GM18858 (cell line): ENCODE data around the gene EYA3.

ENCODE experiments used
- ATAC-seq: cut with Tn5 transposase; IDR thresholded peaks from one replicate; pipeline ENCODE4 v1.9.1; 2021; ENCODE audit not compliant: unreplicated experiment

The EYA3 gene

GRCh38 chr1:27941671-27942540, 146.5 kb downstream of the EYA3 start:
- ATAC-seq: no peak

GRCh38 chr1:27940870-27941560, 147.4 kb downstream of the EYA3 start:
- ATAC-seq: no peak

DNA sequence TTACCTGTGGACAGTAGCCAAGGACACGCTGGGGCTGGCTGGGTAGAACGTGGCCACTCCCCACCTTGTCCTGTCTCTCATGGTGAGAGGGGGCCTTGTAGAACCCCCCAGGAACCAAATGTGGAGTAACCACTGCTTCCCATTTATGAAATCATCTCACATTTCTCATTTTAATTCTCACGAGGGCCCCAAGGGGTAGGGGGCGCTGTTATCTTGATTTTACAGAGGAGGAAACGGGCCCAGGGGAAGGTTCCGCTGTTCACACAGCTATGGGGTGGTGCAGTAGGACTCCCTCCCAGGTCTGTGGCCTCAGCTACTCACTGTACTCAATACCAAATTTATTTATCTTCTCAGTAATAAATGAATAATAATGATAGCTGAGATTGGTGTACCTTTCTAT, 148.1 kb downstream of the EYA3 start:
- no peak for ATAC-seq

DNA sequence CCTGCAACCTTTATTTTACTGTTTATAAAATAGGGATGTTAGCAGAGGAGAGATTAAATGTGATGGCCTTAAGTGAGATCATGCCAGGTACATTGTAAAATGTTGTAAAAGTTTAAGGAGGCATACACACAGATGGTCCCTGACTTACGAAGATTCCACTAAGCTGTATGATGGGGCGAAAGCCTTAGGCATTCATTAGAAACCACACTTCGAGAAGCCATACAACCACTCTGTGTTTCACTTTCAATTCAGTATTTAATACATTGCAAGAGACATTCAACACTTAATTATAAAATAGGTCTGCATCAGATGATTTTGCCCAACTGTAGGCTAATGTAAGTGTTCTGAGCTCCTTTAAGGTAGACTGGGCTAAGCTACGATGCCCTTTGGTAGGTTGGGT, 149.9 kb downstream of the EYA3 start:
- ATAC-seq: no peak

DNA sequence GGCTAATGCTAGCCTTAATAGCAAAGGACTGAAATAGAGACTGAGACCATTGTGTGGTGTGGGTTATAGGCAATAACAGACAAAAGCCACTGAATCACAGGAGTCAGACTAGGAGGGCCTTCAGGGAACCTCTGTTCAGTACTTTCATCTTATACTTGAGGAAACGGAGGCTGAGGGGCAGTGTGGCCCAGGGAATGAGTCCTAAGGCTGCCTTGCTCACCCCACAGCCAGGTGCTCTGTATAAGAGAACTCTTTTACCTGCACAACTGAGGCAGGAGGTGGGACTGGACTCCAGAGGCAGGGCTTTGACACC, 150.9 kb downstream of the EYA3 start:
- ATAC-seq: no peak

- no peak for ATAC-seq
Observed at GRCh38 chr1:27936370-27936769, 152.0 kb downstream of the EYA3 start.

DNA sequence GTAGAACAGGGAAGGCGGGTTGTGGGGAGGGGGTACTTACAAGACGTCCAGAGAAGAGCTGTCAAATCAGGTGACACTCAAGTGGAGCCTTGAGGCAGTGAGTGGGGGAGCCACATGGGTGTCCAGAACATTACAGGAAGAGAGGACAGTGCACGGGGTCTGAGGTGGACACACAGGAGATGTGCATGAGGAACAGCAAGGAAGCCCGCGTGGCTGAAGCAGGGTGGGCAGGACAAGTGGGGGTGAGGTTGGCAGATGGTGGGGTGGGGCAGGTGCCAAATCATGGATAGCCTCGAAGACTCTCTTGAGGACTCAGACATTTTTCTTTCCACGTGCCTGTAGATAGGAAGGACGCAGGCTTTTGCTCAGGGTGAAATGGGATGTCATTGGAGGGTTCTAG, 152.7 kb downstream of the EYA3 start:
- no peak for ATAC-seq

GRCh38 chr1:27934818-27935549, 153.4 kb downstream of the EYA3 start, which contains the start of gene SMPDL3B:
Gene SMPDL3B, plus strand, starts transcription at chr1:27935000. Its CDS starts 184 bp downstream, at chr1:27935184.
- ATAC-seq: no peak

GRCh38 chr1:27931759-27932158, 156.7 kb downstream of the EYA3 start:
- ATAC-seq: no peak

- ATAC-seq: no peak
Observed at GRCh38 chr1:27931184-27931583, 157.2 kb downstream of the EYA3 start.

DNA sequence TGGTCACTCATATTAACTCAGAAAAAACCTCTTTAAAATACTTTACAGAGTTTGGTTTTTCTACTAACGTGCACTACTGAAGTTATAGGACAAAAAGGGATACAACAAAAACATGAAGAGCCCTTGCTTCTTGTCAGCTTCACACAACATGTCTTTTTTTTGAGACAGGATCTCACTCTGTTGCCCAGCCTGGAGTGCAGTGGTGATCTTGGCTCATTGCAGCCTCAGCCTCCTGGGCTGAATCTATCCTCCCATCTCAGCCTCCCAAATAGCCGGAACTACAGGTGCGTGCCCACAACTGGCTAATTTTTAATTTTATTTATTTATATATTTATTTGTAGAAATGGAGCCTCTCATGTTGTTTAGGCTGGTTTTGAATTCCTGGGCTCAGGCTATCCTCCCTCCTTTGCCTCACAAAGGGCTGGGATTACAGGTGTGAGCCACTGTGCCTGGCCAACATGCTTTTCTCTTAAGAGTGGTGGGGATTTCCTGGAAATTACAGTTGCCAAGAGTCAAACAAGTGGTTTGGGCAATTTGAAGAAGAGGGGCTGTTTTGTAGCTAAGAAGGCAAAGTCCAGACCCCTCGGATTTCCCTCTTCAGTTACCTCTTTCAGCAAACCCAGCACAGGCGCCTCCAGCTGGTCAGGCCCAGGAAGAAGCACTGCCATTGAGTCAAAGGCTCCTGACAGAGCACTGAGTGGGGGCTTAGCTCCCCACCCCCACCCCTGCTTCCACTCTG, 160.0 kb downstream of the EYA3 start:
- ATAC-seq: no peak

DNA sequence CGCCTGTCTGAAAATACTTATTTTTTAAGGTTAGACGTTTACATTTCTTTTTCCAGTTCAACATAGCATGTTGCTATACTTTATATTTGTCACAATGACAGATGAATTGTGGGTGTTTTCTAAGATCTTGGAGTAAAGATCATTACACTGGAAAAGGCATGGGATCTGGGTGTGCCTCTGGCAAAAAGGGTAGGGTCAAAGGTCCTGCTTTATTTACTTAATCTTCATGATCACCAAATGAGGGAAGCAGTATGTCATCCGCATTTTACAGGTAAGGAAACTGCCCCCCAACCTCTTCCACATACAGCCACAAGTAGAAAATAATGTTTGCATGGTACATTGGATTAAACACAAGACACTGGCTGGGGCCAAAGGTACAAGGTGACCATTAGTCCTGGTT, 166.1 kb downstream of the EYA3 start:
- no peak for ATAC-seq
